ENCODE data around the gene SKIC2.
"Not testable (repeated sequence)": the region's sequence is repeated elsewhere in the genome, so short reads cannot be mapped to it uniquely, and the experiment has no call there.

SKIC2 gene

GRCh38 chr6:32005538-32005880 lies 46.5 kb downstream of the SKIC2 start:
- DNase-seq = not testable (repeated sequence)

- not testable (repeated sequence) for DNase-seq
Observed at GRCh38 chr6:32005991-32006529, 47.1 kb downstream of the SKIC2 start.

GRCh38 chr6:32007086-32007485 lies 48.1 kb downstream of the SKIC2 start:
- not testable (repeated sequence) for DNase-seq

- DNase-seq = not testable (repeated sequence)
Observed at GRCh38 chr6:32008037-32008436, 49.1 kb downstream of the SKIC2 start.

GRCh38 chr6:32008616-32009015 lies 49.6 kb downstream of the SKIC2 start:
- DNase-seq = not testable (repeated sequence)

GRCh38 chr6:32009537-32009936 lies 50.6 kb downstream of the SKIC2 start:
- DNase-seq = not testable (repeated sequence)

GRCh38 chr6:32010856-32011530 lies 52.0 kb downstream of the SKIC2 start:
- not testable (repeated sequence) for DNase-seq

- DNase-seq = not testable (repeated sequence)
Observed at GRCh38 chr6:32012941-32013617, 54.1 kb downstream of the SKIC2 start.

- not testable (repeated sequence) for DNase-seq
Observed at GRCh38 chr6:32013738-32014137, 54.8 kb downstream of the SKIC2 start.

- DNase-seq = not testable (repeated sequence)
Observed at GRCh38 chr6:32014547-32014946, 55.6 kb downstream of the SKIC2 start, which contains the start of gene C4B. Gene C4B, plus strand, starts transcription at chr6:32014795. Its CDS starts 51 bp downstream, at chr6:32014846.
